Mesothelial cell of epicardium (in vitro differentiated cells): Measurements from ENCODE around the gene OR56B1. TPM values are rescaled to one million over a fixed set of nuclear protein-coding genes. Genes with fewer than 3 reads are reported as not detected.

ENCODE experiments used
- DNase-seq, 2 experiments: peaks; one replicate each; pipeline ENCODE4 v3.0.0; 2021; ENCODE audit warnings: low spot score in 2 of 2; ENCODE audit not compliant: unreplicated experiment in 2 of 2
- H3K27ac Mint-ChIP-seq: 2 replicates; pipeline ENCODE4 v1.8.0; 2021; ENCODE audit warnings: mixed read lengths
- H3K27me3 Mint-ChIP-seq: 2 replicates; pipeline ENCODE4 v1.8.0; 2021; ENCODE audit warnings: low read depth, mixed read lengths
- H3K36me3 Mint-ChIP-seq: 2 replicates; pipeline ENCODE4 v1.8.0; 2021; ENCODE audit warnings: mixed read lengths
- H3K4me1 Mint-ChIP-seq: 2 replicates; pipeline ENCODE4 v1.8.0; 2021; ENCODE audit warnings: mixed read lengths
- H3K4me3 Mint-ChIP-seq: 2 replicates; pipeline ENCODE4 v1.8.0; 2021; ENCODE audit warnings: mild to moderate bottlenecking, moderate library complexity, mixed read lengths
- H3K9me3 Mint-ChIP-seq: 2 replicates; pipeline ENCODE4 v1.8.0; 2021; ENCODE audit warnings: mixed read lengths
- total RNA-seq: library from RNA; stranded (reverse); gene quantifications from 3 replicates; pipeline ENCODE4 v1.2.1, GENCODE V29; 2021
- TF ChIP-seq, protein P1 (sequence below): fragments of 200-600 bp; sonication (generic); IDR thresholded peaks from one replicate; pipeline ENCODE4 v1.5.0; 2021; ENCODE audit warnings: antibody characterized with exemption; ENCODE audit not compliant: unreplicated experiment

Gene OR56B1
- total RNA-seq, 1 donor from 2014 or later, result 0.11 TPM

GRCh38 chr11:5737091-5737490 lies 843 bp downstream of the OR56B1 start:
- Mint-ChIP-seq H3K9me3 (peaks cover 12% of the 10 kb centered on the region), H3K36me3 (no peaks in the 10 kb centered on the region), H3K4me3 (no peak overlapping the region), H3K4me1 (peaks cover 5% of the 10 kb centered on the region), H3K27ac (no peak overlapping the region), H3K27me3 (peaks cover 3% of the 10 kb centered on the region)
- TF ChIP-seq, protein P1, sequence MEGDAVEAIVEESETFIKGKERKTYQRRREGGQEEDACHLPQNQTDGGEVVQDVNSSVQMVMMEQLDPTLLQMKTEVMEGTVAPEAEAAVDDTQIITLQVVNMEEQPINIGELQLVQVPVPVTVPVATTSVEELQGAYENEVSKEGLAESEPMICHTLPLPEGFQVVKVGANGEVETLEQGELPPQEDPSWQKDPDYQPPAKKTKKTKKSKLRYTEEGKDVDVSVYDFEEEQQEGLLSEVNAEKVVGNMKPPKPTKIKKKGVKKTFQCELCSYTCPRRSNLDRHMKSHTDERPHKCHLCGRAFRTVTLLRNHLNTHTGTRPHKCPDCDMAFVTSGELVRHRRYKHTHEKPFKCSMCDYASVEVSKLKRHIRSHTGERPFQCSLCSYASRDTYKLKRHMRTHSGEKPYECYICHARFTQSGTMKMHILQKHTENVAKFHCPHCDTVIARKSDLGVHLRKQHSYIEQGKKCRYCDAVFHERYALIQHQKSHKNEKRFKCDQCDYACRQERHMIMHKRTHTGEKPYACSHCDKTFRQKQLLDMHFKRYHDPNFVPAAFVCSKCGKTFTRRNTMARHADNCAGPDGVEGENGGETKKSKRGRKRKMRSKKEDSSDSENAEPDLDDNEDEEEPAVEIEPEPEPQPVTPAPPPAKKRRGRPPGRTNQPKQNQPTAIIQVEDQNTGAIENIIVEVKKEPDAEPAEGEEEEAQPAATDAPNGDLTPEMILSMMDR, result no peak
- DNase-seq, result no peak

DNA sequence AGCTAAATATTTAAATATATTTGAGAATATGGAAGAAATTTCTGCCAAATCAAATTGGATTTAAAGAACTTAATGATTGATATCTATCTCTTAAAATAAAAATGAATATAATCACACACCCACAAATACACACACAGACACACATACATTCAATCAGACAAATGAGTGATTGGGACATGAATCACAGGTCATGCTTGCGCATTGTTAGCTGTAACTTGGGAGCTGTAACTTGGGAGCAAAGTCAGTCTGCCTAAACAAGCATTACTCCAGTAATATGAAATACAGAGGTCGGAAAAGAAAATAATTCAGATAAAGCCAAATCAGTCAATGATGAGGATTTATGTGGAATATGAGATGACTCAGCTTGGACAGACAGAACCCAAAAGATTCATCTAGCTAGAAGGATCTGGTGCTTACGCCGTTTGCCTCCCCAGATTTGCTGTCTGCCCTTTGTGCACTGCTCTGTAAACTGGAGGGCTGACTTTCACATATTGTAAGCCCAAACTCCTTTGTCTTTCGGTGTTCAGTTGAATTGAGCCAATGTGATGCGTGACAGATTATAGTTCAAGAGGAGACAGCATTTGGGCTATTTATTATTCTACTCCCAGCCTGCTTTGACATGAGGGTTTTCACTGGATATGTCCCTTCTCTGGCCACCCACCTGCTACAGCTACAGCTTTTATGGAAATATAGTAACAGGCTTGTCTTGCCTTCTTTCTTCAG lies 1.6 kb downstream of the OR56B1 start:
- Mint-ChIP-seq H3K4me3 (no peak overlapping the region), H3K4me1 (peaks cover 5% of the 10 kb centered on the region), H3K9me3 (peaks cover 12% of the 10 kb centered on the region), H3K36me3 (no peaks in the 10 kb centered on the region), H3K27ac (no peak overlapping the region), H3K27me3 (peaks cover 5% of the 10 kb centered on the region)
- no peak for DNase-seq
- TF ChIP-seq, protein P1, result no peak

- H3K27me3 Mint-ChIP-seq, result peaks cover 5% of the 10 kb centered on the region
- no peak overlapping the region for H3K27ac Mint-ChIP-seq
- no peak overlapping the region for H3K4me3 Mint-ChIP-seq
- peaks cover 12% of the 10 kb centered on the region for H3K9me3 Mint-ChIP-seq
- H3K36me3 Mint-ChIP-seq, result no peaks in the 10 kb centered on the region
- H3K4me1 Mint-ChIP-seq, result peaks cover 5% of the 10 kb centered on the region
- DNase-seq, result no peak
- TF ChIP-seq, protein P1, result no peak
These were observed 2.2 kb downstream of the OR56B1 start for GRCh38 chr11:5738431-5738830.

GRCh38 chr11:5746614-5747013 lies 10.4 kb downstream of the OR56B1 start:
- H3K9me3 Mint-ChIP-seq, result peaks cover 5% of the 10 kb centered on the region
- peaks cover 7% of the 10 kb centered on the region for H3K27me3 Mint-ChIP-seq
- H3K36me3 Mint-ChIP-seq, result no peaks in the 10 kb centered on the region
- DNase-seq, result no peak
- H3K27ac Mint-ChIP-seq, result no peak overlapping the region
- no peaks in the 10 kb centered on the region for H3K4me1 Mint-ChIP-seq
- TF ChIP-seq, protein P1, result no peak
- H3K4me3 Mint-ChIP-seq, result no peak overlapping the region

DNA sequence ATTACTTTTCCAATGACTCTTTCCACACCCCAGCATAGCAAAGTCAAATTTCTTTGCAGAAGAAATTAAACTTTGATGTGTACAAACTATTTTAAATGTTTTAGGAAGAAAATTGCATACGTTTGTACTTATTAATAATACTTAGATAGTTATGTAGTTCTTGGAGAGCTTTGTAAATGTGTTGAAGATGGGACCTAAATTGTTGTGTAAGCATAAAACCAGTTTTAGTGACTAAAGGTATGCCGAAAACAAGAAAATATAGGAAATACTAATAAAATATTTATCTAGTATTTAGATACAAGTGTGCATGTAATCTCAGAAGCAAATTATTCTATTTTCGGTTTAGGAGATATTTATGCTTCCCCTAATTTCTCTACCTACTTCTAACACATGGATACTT lies 13.6 kb downstream of the OR56B1 start:
- H3K27me3 Mint-ChIP-seq, result peaks cover 8% of the 10 kb centered on the region
- TF ChIP-seq, protein P1, result no peak
- no peaks in the 10 kb centered on the region for H3K9me3 Mint-ChIP-seq
- H3K4me1 Mint-ChIP-seq, result no peaks in the 10 kb centered on the region
- no peak for DNase-seq
- no peak overlapping the region for H3K4me3 Mint-ChIP-seq
- H3K36me3 Mint-ChIP-seq, result no peaks in the 10 kb centered on the region
- no peak overlapping the region for H3K27ac Mint-ChIP-seq
